ENCODE data around the gene ADGRL3.

The ADGRL3 gene

DNA sequence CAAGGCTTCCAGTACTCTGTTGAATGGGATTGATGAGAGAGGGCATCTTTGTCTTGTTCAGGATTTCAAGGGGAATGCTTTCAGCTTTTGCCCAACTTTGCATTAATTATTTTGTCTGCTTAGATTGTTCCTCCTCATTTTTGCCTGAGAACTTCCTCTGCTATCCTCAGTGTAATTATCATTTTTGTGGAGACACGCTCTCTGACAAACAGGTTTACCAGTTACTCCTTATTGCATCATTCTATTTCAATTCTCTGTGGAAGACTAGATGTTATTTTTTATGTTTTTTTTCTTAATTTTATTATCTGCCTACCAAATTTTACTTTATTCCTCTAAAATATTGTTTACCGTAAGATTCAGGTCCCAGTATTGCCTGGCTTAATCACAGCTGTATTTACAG lies 349.2 kb downstream of the ADGRL3 start (continued):
- TF ChIP-seq ZNF555 (tag by site-specific recombination; conservative IDR thresholded peaks at IDR 0.05) (no peak), IKZF3 (tag by site-specific recombination; IDR thresholded peaks at IDR 0.05) (no peak), SP2 (tag by site-specific recombination; IDR thresholded peaks at IDR 0.05) (no peak)
- TF ChIP-seq, protein P1, sequence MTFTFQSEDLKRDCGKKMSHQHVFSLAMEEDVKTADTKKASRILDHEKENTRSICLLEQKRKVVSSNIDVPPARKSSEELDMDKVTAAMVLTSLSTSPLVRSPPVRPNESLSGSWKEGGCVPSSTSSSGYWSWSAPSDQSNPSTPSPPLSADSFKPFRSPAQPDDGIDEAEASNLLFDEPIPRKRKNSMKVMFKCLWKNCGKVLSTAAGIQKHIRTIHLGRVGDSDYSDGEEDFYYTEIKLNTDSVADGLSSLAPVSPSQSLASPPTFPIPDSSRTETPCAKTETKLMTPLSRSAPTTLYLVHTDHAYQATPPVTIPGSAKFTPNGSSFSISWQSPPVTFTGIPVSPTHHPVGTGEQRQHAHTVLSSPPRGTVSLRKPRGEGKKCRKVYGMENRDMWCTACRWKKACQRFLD (tag by site-specific recombination; IDR thresholded peaks at IDR 0.05) = no peak
- TF ChIP-seq, protein P2, sequence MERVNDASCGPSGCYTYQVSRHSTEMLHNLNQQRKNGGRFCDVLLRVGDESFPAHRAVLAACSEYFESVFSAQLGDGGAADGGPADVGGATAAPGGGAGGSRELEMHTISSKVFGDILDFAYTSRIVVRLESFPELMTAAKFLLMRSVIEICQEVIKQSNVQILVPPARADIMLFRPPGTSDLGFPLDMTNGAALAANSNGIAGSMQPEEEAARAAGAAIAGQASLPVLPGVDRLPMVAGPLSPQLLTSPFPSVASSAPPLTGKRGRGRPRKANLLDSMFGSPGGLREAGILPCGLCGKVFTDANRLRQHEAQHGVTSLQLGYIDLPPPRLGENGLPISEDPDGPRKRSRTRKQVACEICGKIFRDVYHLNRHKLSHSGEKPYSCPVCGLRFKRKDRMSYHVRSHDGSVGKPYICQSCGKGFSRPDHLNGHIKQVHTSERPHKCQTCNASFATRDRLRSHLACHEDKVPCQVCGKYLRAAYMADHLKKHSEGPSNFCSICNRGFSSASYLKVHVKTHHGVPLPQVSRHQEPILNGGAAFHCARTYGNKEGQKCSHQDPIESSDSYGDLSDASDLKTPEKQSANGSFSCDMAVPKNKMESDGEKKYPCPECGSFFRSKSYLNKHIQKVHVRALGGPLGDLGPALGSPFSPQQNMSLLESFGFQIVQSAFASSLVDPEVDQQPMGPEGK (tag by site-specific recombination; IDR thresholded peaks at IDR 0.05) = no peak

DNA sequence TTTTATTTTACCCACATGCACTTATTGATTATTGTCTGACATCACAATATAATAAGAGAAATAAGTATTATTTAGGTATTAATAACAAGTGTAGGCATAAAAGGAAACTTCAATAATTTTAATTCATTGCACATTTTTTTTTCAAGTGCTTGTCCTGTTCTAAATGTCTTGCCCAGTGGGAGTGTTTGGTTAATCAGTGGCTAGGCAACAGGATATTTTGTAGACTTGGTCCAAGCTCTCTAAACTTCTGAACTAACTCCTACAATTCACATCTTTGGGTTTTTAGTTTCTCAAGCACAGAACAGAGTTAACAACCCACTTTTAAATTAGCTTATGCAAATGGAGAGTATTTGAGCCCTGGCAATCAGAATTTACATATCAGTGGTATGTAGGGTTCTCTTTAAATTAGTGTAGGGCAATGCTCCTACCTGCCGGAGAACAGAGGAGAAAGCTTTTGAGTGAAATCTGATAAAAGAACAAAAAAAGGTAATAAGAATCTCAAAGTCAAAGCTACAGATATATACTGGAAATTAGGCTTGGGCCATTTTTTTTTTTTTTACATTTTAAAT lies 353.5 kb downstream of the ADGRL3 start:
- H3K4me3 ChIP-seq (ENCODE audit: low read depth, low read length) = no peak overlapping the region
- TF ChIP-seq ZNF169 (tag by site-specific recombination; IDR thresholded peaks at IDR 0.05) (no peak), ZNF37A (tag by site-specific recombination; IDR thresholded peaks at IDR 0.05) (no peak), ZNF626 (tag by site-specific recombination; IDR thresholded peaks at IDR 0.05) (no peak), ZNF223 (tag by site-specific recombination; IDR thresholded peaks at IDR 0.05) (no peak), ZNF146 (tag by site-specific recombination; IDR thresholded peaks at IDR 0.05) (no peak), ZNF521 (tag by site-specific recombination; IDR thresholded peaks at IDR 0.05) (no peak)
- POLR2A ChIA-PET = no interaction called here
- 0 out of 2 replicates have a peak, but pooled peaks cover 3% of the 10 kb centered on the region for H3K4me1 ChIP-seq (ENCODE audit: control insufficient read depth, insufficient read depth, low read length)
- no peaks in the 10 kb centered on the region for H3K9me3 ChIP-seq (ENCODE audit: control insufficient read depth, insufficient read depth, low read depth, low read length)
- H3K36me3 ChIP-seq (ENCODE audit: control insufficient read depth in 2 of 2, insufficient read depth in 1 of 2, low read length in 2 of 2) = no peaks in the 10 kb centered on the region
- CTCF ChIA-PET = no interaction called here
- H3K27ac ChIP-seq (ENCODE audit: extremely low read depth, low read depth, low read length) = no peak overlapping the region

DNA sequence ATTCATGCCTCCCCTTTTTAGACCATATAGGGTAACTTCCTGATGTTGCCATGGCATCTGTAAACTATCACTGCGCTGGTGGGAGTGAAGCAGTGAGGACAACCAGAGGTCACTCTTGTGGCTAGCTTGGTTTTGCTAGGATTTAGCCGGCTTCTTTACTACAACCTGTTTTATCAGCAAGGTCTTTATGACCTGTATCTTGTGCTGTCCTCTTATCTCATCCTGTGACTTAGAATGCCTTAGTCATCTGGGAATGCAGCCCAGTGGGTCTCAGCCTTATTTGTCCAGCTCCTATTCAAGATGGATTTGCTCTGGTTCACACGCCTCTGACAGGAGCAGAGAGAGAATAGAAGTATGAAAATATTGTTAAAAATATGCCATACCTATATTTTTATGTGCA lies 355.7 kb downstream of the ADGRL3 start:
- CTCF ChIA-PET = no interaction called here
- no peaks in the 10 kb centered on the region for H3K9me3 ChIP-seq (ENCODE audit: control insufficient read depth, insufficient read depth, low read depth, low read length)
- no peak for TF ChIP-seq ZNF391 (tag by site-specific recombination; IDR thresholded peaks at IDR 0.05; ENCODE audit: borderline replicate concordance, low read depth)
- no peak for TF ChIP-seq ZNF394 (tag by site-specific recombination; IDR thresholded peaks at IDR 0.05; ENCODE audit: borderline replicate concordance)
- no peak for TF ChIP-seq REPIN1 (tag by site-specific recombination; IDR thresholded peaks at IDR 0.05; ENCODE audit: low read depth)
- TF ChIP-seq, protein P3, sequence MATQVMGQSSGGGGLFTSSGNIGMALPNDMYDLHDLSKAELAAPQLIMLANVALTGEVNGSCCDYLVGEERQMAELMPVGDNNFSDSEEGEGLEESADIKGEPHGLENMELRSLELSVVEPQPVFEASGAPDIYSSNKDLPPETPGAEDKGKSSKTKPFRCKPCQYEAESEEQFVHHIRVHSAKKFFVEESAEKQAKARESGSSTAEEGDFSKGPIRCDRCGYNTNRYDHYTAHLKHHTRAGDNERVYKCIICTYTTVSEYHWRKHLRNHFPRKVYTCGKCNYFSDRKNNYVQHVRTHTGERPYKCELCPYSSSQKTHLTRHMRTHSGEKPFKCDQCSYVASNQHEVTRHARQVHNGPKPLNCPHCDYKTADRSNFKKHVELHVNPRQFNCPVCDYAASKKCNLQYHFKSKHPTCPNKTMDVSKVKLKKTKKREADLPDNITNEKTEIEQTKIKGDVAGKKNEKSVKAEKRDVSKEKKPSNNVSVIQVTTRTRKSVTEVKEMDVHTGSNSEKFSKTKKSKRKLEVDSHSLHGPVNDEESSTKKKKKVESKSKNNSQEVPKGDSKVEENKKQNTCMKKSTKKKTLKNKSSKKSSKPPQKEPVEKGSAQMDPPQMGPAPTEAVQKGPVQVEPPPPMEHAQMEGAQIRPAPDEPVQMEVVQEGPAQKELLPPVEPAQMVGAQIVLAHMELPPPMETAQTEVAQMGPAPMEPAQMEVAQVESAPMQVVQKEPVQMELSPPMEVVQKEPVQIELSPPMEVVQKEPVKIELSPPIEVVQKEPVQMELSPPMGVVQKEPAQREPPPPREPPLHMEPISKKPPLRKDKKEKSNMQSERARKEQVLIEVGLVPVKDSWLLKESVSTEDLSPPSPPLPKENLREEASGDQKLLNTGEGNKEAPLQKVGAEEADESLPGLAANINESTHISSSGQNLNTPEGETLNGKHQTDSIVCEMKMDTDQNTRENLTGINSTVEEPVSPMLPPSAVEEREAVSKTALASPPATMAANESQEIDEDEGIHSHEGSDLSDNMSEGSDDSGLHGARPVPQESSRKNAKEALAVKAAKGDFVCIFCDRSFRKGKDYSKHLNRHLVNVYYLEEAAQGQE (tag by site-specific recombination; IDR thresholded peaks at IDR 0.05) = no peak
- TF ChIP-seq ZNF341 (tag by site-specific recombination; IDR thresholded peaks at IDR 0.05; ENCODE audit: low read depth) = no peak
- TF ChIP-seq ZXDB (tag by site-specific recombination; IDR thresholded peaks at IDR 0.05) = no peak
- no peak for TF ChIP-seq WT1 (tag by site-specific recombination; IDR thresholded peaks at IDR 0.05)
- TF ChIP-seq ZNF677 (tag by site-specific recombination; IDR thresholded peaks at IDR 0.05) = no peak
- TF ChIP-seq ZNF423 (tag by site-specific recombination; IDR thresholded peaks at IDR 0.05) = no peak
- no peak for TF ChIP-seq OSR2 (tag by site-specific recombination; IDR thresholded peaks at IDR 0.05)
- TF ChIP-seq ZNF843 (tag by site-specific recombination; IDR thresholded peaks at IDR 0.05) = no peak
- H3K27ac ChIP-seq (ENCODE audit: extremely low read depth, low read depth, low read length) = no peak overlapping the region
- 0 out of 2 replicates have a peak, but pooled peaks cover 3% of the 10 kb centered on the region for H3K4me1 ChIP-seq (ENCODE audit: control insufficient read depth, insufficient read depth, low read length)
- H3K36me3 ChIP-seq (ENCODE audit: control insufficient read depth in 2 of 2, insufficient read depth in 1 of 2, low read length in 2 of 2) = no peaks in the 10 kb centered on the region
- POLR2A ChIA-PET = no interaction called here
- H3K4me3 ChIP-seq (ENCODE audit: low read depth, low read length) = no peak overlapping the region

Data from HEK293 (cell line).